CD4-positive, alpha-beta T cell treated with Interleukin-1 beta for 1 hour (primary cell): Measurements from ENCODE around the gene BLOC1S1.
A peak's percentile ranks its signal among the peaks of the same experiment; 100 is the strongest.

ENCODE experiments used
- DNase-seq, 2 donors: peaks; one replicate each; pipeline ENCODE4 v3.0.0-alpha.2; 2020 to 2022

The BLOC1S1 gene

DNA sequence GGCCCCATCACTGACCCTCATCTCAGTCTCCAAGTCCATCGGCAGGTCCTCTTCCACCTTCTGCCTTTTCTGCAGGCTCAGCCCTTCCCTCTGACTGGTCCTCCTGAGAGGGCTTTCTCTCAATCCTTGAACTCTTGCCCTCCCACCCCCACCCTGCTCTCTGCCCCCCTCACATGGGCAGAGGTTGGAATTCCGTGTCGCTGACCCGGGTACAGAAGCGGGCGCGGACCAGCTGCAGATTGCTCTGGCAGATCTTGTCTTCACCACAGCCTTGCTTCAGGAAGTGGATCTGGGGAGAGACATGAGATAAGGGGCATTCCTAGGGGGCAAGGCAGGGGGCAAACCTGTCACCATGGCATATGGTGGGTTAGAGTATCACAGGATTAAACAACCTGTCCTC, 20.5 kb upstream of the BLOC1S1 start:
- DNase-seq = no peak

DNA sequence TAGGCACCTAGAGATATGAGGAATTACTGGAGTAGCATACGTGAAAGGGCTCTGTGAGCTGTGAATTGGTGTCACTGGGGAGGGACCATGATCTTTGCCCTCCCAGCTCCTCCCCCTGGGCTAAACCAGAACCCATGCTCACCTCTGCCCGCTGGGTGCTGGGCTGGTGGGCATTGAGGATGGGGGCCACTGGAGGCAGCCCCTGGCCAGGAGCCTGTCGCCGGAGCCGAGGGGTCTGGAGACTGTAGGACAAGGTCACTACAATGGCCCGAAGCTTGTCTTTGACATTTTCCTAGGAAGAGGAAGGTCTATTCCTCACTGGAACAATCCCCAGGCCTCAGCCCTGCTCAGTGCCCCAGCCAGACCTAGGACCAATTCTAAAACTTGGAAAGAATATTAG, 19.7 kb upstream of the BLOC1S1 start:
- no peak for DNase-seq

DNA sequence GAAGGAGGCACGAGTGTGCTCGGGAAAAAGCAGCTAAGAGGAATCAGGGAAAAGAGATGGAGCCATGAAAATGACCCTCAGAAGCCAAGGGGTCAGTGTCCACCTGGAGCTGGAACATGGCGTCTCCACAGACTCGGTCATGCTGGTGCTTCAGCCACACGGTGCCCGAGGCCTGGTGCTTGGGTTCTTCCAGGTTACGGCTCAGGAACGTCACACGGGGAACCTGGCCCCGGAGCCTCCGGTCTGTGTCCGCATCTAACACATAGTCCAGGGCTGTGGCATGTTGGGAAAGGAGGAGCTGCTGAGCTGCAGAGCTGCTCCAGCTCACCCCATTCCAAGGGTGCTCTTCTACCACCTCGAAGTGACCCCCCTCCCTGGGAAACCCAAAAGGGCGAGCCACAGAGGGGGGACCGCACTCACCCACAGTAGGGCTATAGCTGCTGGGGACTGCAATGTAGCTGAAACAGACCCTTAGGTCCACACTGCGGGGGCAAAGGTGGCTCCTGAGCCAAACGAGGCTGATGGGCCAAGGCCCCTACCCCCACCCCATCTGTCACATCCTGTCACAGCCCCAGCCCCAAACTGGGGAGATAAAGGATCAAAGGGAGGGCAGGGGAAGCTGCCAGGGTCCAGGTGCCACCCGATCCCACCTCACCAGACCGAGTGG, 18.9 kb upstream of the BLOC1S1 start:
- no peak for DNase-seq

DNA sequence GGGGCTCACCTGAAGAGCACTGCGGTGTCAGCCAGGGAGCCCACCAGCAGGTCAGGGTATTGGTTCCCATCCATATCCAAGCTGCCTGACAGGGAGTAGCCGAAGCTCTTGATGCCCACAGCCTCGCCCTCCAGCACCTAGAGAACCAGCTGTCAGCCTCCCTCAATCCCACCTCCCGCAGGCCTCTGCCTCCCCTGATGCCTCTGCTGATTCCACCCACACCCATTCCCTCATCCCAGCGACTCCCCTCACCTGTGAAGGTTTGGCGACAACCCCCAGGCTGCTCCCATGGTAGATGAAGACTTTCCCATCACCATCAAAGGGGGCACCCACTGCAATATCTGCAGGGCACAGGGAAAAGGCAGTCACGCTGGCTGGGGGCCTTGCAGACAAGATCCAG, 18.2 kb upstream of the BLOC1S1 start:
- DNase-seq = no peak

DNA sequence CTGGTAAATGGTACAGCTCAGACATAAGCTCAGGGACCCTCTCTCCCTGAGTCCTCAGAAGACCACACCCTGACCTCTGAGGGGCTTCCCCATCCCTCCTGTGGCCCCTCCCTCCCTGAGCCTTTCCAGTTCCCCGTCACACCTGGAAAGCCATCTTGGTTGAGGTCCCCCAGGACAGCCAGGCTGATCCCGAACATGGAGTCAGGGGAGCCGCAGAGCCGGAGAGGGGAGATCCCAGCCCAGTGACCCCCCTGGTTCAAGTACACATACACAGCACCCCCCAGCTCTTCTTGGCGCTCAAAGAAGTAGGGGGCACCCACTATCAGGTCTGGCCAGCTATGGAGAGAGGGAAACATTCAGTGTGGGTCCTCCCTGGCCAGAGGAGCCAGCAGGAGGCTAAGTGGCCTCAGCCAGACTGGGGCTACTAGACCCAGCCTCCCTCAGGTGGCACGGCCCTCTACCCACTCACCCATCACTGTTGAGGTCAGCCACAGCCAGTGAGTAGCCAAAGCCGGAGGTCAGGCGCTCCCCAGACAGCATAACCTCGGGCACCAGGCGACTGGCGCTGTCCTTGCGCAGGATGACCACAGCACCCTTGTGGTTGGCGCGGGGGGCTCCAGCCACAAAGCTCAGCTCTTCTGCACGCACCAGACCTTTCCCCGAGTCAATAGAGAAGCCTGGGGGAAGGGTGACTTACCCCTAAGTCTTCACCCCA, 17.4 kb upstream of the BLOC1S1 start:
- no peak for DNase-seq

DNA sequence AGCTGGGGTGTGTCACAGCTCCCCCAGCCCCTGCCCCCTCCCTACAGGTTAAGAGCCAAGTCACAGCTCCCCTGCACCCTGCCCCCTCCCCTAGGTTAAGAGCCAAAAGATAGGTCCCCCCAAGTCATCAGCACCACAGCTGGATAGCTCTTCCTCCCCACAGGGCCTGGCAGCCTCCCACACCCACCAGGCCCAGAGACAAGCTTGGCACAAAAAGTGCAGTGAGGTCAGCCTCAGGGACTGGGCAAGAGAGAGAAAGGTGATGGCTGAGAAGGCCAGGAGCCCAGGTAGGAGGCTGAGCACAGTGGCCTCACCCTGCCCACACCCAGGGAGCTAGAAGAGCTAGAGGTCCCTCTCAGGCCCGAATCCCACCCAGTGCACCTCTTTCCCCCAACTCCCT, 16.9 kb upstream of the BLOC1S1 start:
- DNase-seq = no peak

DNA sequence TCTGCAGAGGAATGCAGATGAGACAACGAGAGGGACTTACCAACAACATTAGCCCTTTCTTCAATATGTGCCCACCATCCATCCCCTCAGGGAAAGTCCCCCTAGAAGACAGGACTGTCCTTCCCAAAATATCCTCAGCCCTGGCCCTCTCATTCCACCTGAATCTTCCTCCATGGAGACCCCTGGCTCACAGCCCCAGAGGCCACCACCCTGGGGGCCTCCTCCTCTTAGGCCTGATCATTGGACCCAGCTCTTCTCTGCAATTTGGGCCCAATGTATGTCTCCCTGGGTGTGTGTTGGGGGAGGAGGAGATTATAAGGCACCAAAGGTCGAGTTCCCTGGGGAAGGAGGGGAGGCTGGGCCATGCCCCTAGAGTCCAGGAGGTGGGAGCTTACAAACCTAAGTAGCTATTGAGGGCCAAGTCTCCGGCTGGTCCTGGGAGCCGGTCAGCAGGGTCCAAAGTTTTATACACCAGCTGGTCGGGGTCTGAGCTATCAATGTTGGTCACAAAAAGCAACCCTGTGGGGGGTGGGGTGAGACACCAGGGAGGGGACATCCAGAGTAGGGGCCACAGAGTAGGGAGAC, 16.3 kb upstream of the BLOC1S1 start:
- no peak for DNase-seq

GRCh38 chr12:55700255-55701018, 15.4 kb upstream of the BLOC1S1 start:
- DNase-seq = no peak

DNA sequence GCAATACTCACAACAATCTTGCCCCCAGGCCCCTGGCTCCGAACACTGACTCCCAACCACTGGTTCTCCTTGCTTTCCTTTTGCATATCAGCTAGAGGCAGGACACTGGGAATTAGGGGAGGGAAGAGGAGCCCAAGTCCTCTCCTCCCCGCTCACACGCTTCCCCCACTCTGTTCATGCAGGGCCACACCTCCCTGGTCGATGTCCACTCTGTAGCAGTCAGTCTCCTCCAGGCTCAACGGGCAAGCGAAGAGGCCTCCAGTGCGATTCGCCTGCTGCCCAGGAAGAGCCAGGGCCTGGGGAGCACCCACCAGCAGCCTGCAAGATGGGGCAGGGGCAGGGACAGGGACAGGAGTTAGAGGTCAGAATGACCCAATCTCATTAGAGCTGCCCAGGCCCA, 13.0 kb upstream of the BLOC1S1 start:
- no peak for DNase-seq

- no peak for DNase-seq
Observed at GRCh38 chr12:55703288-55703687, 12.6 kb upstream of the BLOC1S1 start.

GRCh38 chr12:55703901-55704761, 11.7 kb upstream of the BLOC1S1 start:
- DNase-seq = no peak

DNA sequence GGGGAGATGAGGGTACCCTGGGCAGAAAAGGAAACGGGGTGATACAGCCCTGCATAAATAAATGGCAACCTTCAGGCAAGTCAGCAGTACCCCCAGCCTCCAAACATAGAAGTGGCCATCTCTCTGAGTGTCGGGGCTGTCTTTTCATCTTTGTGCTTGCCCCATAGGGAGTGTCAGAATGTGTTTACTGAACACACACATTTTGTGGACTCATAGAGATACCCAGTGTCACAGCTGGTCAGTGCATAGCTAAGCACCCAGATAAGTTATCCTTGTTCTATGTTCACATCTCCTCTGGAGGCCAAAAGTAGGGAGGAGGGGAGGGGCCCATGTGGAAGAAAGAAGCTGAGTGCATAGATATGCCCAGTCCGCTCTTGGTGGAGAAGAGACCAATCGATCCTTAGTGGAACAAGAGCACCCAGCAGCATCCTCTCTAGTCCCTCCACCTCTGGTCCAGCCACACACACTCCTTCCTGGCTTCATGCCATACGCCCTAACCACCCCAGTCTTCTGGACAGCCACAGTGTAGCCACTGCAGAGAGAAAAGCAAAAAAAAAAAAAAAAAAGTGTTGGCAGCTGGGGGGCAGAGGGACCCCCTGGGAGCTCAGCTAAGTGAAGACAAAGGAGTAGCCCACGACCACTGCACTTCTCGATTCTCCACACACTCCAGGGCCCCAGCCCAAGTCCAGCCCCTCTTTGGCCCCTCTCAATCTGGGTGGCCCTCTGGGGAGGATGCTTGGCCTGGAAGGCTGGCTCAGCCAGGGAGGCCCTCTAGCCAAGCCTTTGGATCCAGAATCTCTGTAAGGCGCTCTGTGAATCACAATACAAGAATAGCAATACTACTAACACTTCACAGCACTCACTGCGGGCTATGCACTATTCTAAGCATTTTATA, 10.8 kb upstream of the BLOC1S1 start:
- DNase-seq = no peak

GRCh38 chr12:55705782-55706402, 10.0 kb upstream of the BLOC1S1 start:
- peak; percentile 15 to 19 for DNase-seq

DNA sequence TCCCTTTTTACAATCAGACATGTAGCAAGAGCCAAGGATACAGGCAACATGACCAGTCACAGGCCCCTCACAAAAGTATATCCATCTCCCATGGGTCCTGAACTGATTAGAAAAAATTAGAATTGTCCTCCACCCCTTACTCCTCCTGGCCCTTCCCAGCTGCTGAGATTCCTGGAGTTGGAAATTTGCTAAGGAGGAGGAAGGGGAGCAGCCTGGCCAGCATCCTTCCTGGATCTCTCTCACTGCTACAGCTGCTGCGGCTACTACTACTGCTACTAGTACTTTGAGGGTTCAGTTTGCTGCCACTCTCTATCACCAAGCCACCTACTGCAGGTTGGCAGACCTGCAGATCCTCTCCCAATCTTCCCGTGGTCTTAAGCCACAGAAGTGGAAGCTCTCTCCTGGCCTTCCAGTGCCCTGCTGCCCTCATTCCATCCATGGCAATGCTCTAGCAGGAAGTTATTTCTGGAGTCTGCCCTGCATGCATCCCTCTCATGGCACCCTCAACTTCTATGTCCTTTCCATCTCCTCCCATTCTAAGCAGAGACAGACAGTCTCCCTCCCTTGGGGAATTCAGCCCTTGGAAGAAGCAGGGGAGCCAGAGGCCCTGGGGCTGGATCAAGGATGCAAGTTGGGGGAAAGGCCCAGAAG, 9.2 kb upstream of the BLOC1S1 start:
- DNase-seq = no peak

GRCh38 chr12:55707219-55707671, 8.6 kb upstream of the BLOC1S1 start:
- DNase-seq = no peak

GRCh38 chr12:55707841-55708694, 7.8 kb upstream of the BLOC1S1 start, which contains the start of gene ITGA7:
Gene ITGA7 (minus strand): TSS chr12:55707904. CDS start chr12:55707682, 222 bp downstream.
- DNase-seq = peak; percentile 56 to 62

DNA sequence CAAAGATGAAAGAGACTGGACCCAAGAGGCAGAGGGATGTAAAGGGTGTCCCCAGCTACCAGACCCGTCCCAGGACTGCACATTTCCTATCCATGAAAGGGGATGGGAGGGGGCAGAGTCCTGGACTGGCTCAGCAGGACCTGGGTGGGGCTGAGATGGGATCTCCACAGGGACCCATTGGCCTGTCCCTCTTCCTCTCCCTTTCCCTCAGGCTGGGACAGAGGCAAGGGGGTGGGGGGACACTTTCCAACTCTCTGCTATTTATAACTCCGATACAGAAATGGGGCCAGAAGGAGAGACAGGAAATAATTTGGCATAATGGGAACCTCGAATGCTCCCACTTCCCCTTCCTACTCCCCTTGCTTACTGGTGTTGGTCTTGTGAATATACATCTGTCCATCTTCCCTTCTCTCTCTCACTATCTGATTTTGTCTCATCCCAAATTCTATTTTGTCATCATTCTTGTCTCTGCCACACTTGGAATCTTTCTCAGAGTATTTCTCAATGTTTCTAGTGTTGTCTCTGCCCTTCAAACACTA, 7.1 kb upstream of the BLOC1S1 start:
- no peak for DNase-seq

DNA sequence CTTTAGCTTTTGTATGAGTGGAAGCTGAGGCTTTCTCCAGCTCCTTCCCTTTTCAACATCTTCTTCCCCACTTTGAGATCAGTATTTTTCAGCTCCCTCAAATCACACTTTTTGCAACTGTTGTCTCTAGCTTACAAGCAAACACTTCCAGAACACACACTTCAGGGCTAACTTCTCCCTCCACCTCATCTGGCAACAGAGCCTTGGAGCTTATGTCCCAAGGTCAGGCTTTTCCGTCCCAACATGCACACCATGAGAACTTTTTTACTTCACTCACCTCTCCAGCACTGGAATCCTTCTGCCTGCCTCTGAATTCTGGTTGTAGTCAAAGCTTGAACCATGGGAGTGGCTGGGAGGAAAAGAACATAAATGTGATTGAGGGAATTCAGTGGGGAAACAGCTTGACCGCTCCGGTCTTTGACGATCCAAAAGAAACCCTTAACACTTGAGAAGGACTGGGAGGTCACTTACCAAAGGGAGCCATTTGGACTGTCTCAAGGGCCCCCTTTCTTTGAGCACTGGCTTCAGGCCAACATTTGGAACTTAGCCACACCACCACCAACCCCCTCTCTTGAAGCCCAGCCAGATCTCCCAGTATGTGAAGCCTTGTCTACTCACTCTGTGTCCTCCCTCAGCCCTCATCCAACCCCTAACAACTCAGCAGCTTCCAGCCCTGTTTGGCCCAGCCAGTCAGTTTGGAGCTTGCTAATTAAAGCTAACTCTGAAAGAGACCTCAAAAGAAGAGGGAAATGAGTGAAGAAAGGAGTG, 3.9 kb upstream of the BLOC1S1 start:
- no peak for DNase-seq
